ENCODE measurements around the gene PBX1. TPM values are rescaled to one million over a fixed set of nuclear protein-coding genes. Genes with fewer than 3 reads are reported as not detected.

Gene PBX1
- total and polyA plus RNA-seq, 10 of the 15 experiments (the other 5 are each of a cell fraction or from before 2014, with no cell fraction given), result 0.05 to 0.28 (median 0.11) TPM; not detected in 5

DNA sequence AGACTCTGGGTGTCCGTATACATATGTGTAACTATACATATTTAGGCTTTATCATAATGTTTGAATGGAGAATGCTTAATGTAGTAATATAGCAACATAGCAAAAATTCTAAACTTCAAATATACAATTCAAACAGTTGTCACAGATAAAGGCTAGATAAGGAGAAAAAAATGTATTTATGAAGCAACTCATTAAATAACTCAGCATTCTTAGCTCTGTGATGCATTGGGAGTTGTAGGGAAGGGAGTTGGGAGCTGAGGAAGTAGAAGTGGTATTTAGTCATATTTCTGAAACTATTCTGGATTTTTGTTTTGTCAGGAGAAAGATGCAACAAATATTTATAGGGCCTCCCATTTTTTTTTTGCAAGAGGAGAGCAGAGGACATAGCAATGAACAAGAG lies 197.8 kb downstream of the PBX1 start:
- no TSS peak for BruUV-seq (replicated peaks)
- Histone ChIP-seq H4K20me1 (ENCODE audit: control insufficient read depth, insufficient read depth) (no peaks in the 10 kb centered on the region), H3K4me2 (ENCODE audit: control insufficient read depth, insufficient read depth) (no peak overlapping the region), H3K79me2 (ENCODE audit: control insufficient read depth, insufficient read depth, low read length) (no peaks in the 10 kb centered on the region), H3K36me3 (ENCODE audit: control insufficient read depth in 2 of 2, insufficient read depth in 2 of 2, low read length in 1 of 2) (no peaks in the 10 kb centered on the region), H3K27me3 (replicated peaks in 1 of 2; ENCODE audit: control insufficient read depth in 2 of 2, insufficient read depth in 2 of 2, low read length in 1 of 2) (no peaks in the 10 kb centered on the region), H3K9ac (ENCODE audit: control insufficient read depth, insufficient read depth, low read length) (no peak overlapping the region), H3K4me3 (no peak overlapping the region), H2AFZ (ENCODE audit: control insufficient read depth, low read depth, low read length) (no peak overlapping the region), H3K27ac (ENCODE audit: control insufficient read depth, insufficient read depth) (no peak overlapping the region), H3K9me3 (replicated peaks; ENCODE audit: control insufficient read depth, insufficient read depth, low read length) (no peaks in the 10 kb centered on the region), H3K4me1 (ENCODE audit: control insufficient read depth, insufficient read depth, low read length) (no peaks in the 10 kb centered on the region)
- ChIA-PET CTCF (no interaction called here), SMC1A (ENCODE audit: uncharacterized antibody, unreplicated experiment) (no interaction called here), RAD21 (ENCODE audit: unreplicated experiment) (no interaction called here), POLR2A (no interaction called here)
- WGBS (ENCODE audit: insufficient coverage, insufficient replicate concordance, low lambda C conversion rate, missing lambda C conversion rate), result 0% methylated on average over 1 of the region's 1 CpG
- ATAC-seq (no peak), FAIRE-seq (no peak), DNase-seq (ENCODE audit: low read depth, low spot score) (no peak)
- in situ Hi-C loops (cut with MboI) (no loop called here), intact Hi-C loops (cut with micrococcal nuclease; ENCODE audit: unreplicated experiment) (no loop called here)
- TF ChIP-seq RBBP5 (conservative IDR thresholded peaks at IDR 0.05) (no peak), TCF12 (IDR thresholded peaks at IDR 0.05; ENCODE audit: low read depth, low read length) (no peak), SIN3A (IDR thresholded peaks at IDR 0.05; ENCODE audit: low read depth, low read length) (no peak), FOXK2 (IDR thresholded peaks at IDR 0.05) (no peak), HCFC1 (IDR thresholded peaks at IDR 0.05; ENCODE audit: low read length) (no peak), POLR2A (IDR thresholded peaks at IDR 0.05; ENCODE audit: low read depth, low read length) (no peak), RUNX3 (IDR thresholded peaks at IDR 0.05; ENCODE audit: low read length) (no peak)
- TF ChIP-seq, protein P1, sequence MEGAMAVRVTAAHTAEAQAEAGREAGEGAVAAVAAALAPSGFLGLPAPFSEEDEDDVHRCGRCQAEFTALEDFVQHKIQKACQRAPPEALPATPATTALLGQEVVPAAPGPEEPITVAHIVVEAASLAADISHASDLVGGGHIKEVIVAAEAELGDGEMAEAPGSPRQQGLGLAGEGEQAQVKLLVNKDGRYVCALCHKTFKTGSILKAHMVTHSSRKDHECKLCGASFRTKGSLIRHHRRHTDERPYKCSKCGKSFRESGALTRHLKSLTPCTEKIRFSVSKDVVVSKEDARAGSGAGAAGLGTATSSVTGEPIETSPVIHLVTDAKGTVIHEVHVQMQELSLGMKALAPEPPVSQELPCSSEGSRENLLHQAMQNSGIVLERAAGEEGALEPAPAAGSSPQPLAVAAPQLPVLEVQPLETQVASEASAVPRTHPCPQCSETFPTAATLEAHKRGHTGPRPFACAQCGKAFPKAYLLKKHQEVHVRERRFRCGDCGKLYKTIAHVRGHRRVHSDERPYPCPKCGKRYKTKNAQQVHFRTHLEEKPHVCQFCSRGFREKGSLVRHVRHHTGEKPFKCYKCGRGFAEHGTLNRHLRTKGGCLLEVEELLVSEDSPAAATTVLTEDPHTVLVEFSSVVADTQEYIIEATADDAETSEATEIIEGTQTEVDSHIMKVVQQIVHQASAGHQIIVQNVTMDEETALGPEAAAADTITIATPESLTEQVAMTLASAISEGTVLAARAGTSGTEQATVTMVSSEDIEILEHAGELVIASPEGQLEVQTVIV (IDR thresholded peaks at IDR 0.05; ENCODE audit: borderline replicate concordance, partially characterized antibody), result no peak
- TF ChIP-seq, protein P2, sequence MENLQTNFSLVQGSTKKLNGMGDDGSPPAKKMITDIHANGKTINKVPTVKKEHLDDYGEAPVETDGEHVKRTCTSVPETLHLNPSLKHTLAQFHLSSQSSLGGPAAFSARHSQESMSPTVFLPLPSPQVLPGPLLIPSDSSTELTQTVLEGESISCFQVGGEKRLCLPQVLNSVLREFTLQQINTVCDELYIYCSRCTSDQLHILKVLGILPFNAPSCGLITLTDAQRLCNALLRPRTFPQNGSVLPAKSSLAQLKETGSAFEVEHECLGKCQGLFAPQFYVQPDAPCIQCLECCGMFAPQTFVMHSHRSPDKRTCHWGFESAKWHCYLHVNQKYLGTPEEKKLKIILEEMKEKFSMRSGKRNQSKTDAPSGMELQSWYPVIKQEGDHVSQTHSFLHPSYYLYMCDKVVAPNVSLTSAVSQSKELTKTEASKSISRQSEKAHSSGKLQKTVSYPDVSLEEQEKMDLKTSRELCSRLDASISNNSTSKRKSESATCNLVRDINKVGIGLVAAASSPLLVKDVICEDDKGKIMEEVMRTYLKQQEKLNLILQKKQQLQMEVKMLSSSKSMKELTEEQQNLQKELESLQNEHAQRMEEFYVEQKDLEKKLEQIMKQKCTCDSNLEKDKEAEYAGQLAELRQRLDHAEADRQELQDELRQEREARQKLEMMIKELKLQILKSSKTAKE (IDR thresholded peaks at IDR 0.05; ENCODE audit: low read depth, poor library complexity, severe bottlenecking), result no peak
- TF ChIP-seq, protein P3, sequence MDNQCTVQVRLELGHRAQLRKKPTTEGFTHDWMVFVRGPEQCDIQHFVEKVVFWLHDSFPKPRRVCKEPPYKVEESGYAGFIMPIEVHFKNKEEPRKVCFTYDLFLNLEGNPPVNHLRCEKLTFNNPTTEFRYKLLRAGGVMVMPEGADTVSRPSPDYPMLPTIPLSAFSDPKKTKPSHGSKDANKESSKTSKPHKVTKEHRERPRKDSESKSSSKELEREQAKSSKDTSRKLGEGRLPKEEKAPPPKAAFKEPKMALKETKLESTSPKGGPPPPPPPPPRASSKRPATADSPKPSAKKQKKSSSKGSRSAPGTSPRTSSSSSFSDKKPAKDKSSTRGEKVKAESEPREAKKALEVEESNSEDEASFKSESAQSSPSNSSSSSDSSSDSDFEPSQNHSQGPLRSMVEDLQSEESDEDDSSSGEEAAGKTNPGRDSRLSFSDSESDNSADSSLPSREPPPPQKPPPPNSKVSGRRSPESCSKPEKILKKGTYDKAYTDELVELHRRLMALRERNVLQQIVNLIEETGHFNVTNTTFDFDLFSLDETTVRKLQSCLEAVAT (IDR thresholded peaks at IDR 0.05), result no peak
